Natural killer cell (primary cell): ENCODE data around the gene MRPS14. TPM values are rescaled to one million over a fixed set of nuclear protein-coding genes. Genes with fewer than 3 reads are reported as not detected.

Experiments
- ATAC-seq, 3 donors: fragments of 150-1000 bp in 2 of 3; fragments of 200-7000 bp in 1 of 3; cut with Tn5 transposase; 1 replicate in 1 of 3; 2 replicates in 2 of 3; pipeline ENCODE4 v1.10.0; 2021; ENCODE audit warnings: mild to moderate bottlenecking in 2 of 3, moderate library complexity in 2 of 3
- DNase-seq, 2 donors: peaks; one replicate each; pipeline versions ENCODE4 v3.0.0 to v3.0.0-alpha.2; 2013 to 2021; ENCODE audit warnings: mixed read lengths in 1 of 2
- H3K27ac ChIP-seq: one replicate; pipeline ENCODE4 v1.5.1; 2013; ENCODE audit warnings: mild to moderate bottlenecking, low read length
- H3K27me3 ChIP-seq: one replicate; pipeline ENCODE4 v1.6.1; 2013; ENCODE audit warnings: low read length; ENCODE audit not compliant: control insufficient read depth, insufficient read depth
- H3K36me3 ChIP-seq: one replicate; pipeline ENCODE4 v1.6.1; 2013; ENCODE audit warnings: low read length; ENCODE audit not compliant: control insufficient read depth, insufficient read depth
- H3K4me1 ChIP-seq: one replicate; pipeline ENCODE4 v1.6.1; 2013; ENCODE audit warnings: low read length; ENCODE audit not compliant: control insufficient read depth, insufficient read depth
- H3K4me3 ChIP-seq: one replicate; pipeline ENCODE4 v1.5.1; 2013; ENCODE audit warnings: low read length
- H3K9me3 ChIP-seq: one replicate; pipeline ENCODE4 v1.6.1; 2013; ENCODE audit warnings: low read length; ENCODE audit not compliant: control insufficient read depth, insufficient read depth
- H3K27ac Mint-ChIP-seq, 2 donors: one replicate each; pipeline ENCODE4 v1.8.0; 2022; ENCODE audit warnings: mild to moderate bottlenecking in 2 of 2, mixed read lengths in 2 of 2, moderate library complexity in 1 of 2
- H3K27me3 Mint-ChIP-seq, 2 donors: one replicate each; pipeline ENCODE4 v1.8.0; 2022; ENCODE audit warnings: low read depth in 2 of 2, mixed read lengths in 2 of 2
- H3K36me3 Mint-ChIP-seq: one replicate; pipeline ENCODE4 v1.8.0; 2022; ENCODE audit warnings: mixed read lengths
- H3K4me1 Mint-ChIP-seq, 2 donors: one replicate each; pipeline ENCODE4 v1.8.0; 2022; ENCODE audit warnings: mixed read lengths in 2 of 2
- H3K4me3 Mint-ChIP-seq: one replicate; pipeline ENCODE4 v1.8.0; 2022; ENCODE audit warnings: mild to moderate bottlenecking, moderate library complexity, mixed read lengths
- H3K9me3 Mint-ChIP-seq, 2 donors: one replicate each; pipeline ENCODE4 v1.8.0; 2022; ENCODE audit warnings: mixed read lengths in 2 of 2
- WGBS: methylation state at CpG from one replicate; pipeline ENCODE4 v1.1.7; 2013; ENCODE audit warnings: missing lambda C conversion rate; ENCODE audit not compliant: insufficient coverage; 5-methylcytosine and 5-hydroxymethylcytosine counted together
- intact Hi-C: fragments of 100-400 bp; cut with micrococcal nuclease; formaldehyde crosslinking; loops from one replicate; pipeline ENCODE4 v1.14.2; 2022
- total RNA-seq, 4 donors: library from RNA; stranded (reverse); fragments of 120-200 nt in 1 of 4; gene quantifications; one replicate each; pipeline versions ENCODE4 v1.2.3 to v1.2.4, GENCODE V29; 2013 to 2022
- TF ChIP-seq, protein P1 (sequence below): fragments of 200-600 bp; IDR thresholded peaks from one replicate; pipeline ENCODE4 v1.8.0; 2022; ENCODE audit warnings: antibody characterized with exemption

The MRPS14 gene
- total RNA-seq, 3 donors from 2014 or later (not counting 1 experiment from before 2014, with no cell fraction given) = 11.5 to 13.2 (median 12.0) TPM

DNA sequence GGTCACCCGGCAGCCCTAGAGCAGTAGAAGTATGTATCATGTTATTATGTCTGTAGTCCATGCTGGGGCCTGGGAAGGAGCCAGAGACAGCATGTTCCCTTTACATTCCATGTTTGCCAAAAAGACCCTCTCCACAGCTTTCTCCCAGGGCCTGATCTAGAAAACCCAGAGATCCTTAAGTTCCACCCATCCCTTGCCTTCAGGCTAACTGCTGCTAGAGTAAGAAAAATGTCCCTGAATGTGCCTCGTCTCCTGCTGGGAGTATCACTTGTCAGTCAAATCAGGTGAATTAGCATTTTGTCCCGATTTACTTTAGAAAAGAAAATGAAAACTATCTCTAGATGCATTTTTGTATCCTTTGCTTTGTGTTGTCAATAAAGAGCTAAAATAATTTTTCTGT is 13.3 kb upstream of the MRPS14 start:
- WGBS = 87% methylated on average over 3 of the region's 3 CpGs
- Mint-ChIP-seq H3K36me3 (no peaks in the 10 kb centered on the region), H3K4me3 (no peak overlapping the region), H3K4me1 (no peaks in the 10 kb centered on the region), H3K27ac (no peak overlapping the region), H3K9me3 (no peaks in the 10 kb centered on the region), H3K27me3 (peaks cover 4 to 31% of the 10 kb centered on the region in 2 donors)
- intact Hi-C loops = no loop called here
- Histone ChIP-seq H3K4me1 (no peaks in the 10 kb centered on the region), H3K27me3 (no peaks in the 10 kb centered on the region), H3K9me3 (no peaks in the 10 kb centered on the region), H3K36me3 (no peaks in the 10 kb centered on the region), H3K4me3 (no peak overlapping the region), H3K27ac (no peak overlapping the region)
- ATAC-seq (no peak), DNase-seq (no peak)
- TF ChIP-seq, protein P1, sequence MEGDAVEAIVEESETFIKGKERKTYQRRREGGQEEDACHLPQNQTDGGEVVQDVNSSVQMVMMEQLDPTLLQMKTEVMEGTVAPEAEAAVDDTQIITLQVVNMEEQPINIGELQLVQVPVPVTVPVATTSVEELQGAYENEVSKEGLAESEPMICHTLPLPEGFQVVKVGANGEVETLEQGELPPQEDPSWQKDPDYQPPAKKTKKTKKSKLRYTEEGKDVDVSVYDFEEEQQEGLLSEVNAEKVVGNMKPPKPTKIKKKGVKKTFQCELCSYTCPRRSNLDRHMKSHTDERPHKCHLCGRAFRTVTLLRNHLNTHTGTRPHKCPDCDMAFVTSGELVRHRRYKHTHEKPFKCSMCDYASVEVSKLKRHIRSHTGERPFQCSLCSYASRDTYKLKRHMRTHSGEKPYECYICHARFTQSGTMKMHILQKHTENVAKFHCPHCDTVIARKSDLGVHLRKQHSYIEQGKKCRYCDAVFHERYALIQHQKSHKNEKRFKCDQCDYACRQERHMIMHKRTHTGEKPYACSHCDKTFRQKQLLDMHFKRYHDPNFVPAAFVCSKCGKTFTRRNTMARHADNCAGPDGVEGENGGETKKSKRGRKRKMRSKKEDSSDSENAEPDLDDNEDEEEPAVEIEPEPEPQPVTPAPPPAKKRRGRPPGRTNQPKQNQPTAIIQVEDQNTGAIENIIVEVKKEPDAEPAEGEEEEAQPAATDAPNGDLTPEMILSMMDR = no peak

DNA sequence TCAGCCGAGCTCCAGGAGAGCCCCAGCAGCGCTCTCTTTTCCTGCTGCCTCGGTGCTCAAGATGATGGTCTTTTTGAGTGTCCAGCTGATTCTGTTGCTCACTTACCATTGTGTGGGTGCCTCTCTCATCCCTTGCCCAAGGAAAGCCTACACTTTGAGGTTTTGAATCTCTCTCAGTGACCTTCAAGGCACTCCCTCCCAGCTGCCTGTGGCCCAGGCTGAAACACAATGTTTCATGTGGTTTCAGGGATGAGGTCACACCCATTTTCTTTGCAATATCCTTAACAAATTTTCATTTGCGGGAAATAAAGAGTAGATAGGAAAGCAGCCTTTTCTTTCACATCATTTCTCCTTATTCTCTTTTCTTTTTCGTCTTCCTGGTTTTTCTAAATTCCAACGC is 12.6 kb upstream of the MRPS14 start:
- Mint-ChIP-seq H3K27ac (no peak overlapping the region), H3K4me1 (no peaks in the 10 kb centered on the region), H3K9me3 (no peaks in the 10 kb centered on the region), H3K4me3 (no peak overlapping the region), H3K36me3 (no peaks in the 10 kb centered on the region), H3K27me3 (peaks cover 2 to 31% of the 10 kb centered on the region in 2 donors)
- no peaks in the 10 kb centered on the region for H3K9me3 ChIP-seq
- TF ChIP-seq, protein P1 = no peak
- no peaks in the 10 kb centered on the region for H3K27me3 ChIP-seq
- intact Hi-C loops = no loop called here
- no peak for DNase-seq
- 88% methylated on average over 3 of the region's 6 CpGs for WGBS
- no peak for ATAC-seq
- no peaks in the 10 kb centered on the region for H3K4me1 ChIP-seq
- H3K27ac ChIP-seq = no peak overlapping the region
- H3K36me3 ChIP-seq = no peaks in the 10 kb centered on the region
- H3K4me3 ChIP-seq = no peak overlapping the region

DNA sequence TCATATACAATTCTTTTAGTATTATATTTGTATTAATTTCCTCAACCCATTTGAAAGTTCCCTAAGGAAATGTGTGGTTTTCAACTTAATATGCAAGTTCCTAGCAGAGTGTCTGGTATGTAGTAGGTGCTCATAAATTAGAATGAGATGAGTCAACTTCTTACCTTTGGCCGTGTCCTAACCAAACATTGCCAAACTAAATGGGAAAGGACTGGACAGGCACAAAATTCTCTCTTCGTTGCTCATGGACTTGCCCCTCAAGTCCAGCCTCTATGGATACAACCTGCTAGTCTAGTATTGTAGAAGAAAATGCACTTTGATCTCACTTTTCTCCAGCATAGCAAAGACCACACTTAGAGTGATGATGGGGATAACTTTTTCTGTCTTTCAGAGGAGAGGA is 11.6 kb upstream of the MRPS14 start:
- TF ChIP-seq, protein P1 = no peak
- intact Hi-C loops = no loop called here
- no peak overlapping the region for H3K4me3 Mint-ChIP-seq
- Histone ChIP-seq H3K36me3 (no peaks in the 10 kb centered on the region), H3K27ac (no peak overlapping the region), H3K4me1 (peaks cover 2% of the 10 kb centered on the region), H3K9me3 (no peaks in the 10 kb centered on the region), H3K27me3 (no peaks in the 10 kb centered on the region), H3K4me3 (no peak overlapping the region)
- H3K4me1 Mint-ChIP-seq = peaks cover 0 to 2% of the 10 kb centered on the region in 2 donors
- no peaks in the 10 kb centered on the region for H3K9me3 Mint-ChIP-seq
- H3K36me3 Mint-ChIP-seq = no peaks in the 10 kb centered on the region
- DNase-seq (no peak), ATAC-seq (no peak)
- H3K27ac Mint-ChIP-seq = no peak overlapping the region
- H3K27me3 Mint-ChIP-seq = peaks cover 0 to 26% of the 10 kb centered on the region in 2 donors
- WGBS = 75% methylated on average over 2 of the region's 2 CpGs

DNA sequence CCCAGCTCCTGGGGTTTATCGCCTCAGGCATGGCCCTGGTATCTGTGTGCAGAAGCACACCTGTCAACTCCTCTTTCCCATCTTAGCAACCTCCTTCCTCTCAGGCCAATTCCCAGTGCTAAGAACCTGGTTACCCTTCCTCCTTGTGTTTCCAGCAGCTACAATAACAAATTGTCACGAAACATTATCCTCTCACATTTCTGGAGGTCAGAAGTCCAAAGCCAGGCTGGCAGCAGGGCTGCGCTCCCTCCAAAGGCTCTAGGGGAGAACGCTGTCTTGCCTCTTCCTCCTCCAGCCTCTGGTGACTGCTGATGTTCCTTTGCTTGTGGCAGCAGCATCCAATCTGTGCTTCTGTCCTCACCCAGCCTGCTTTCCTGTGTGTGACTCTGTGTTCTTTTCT is 10.7 kb upstream of the MRPS14 start:
- peaks cover 6 to 9% of the 10 kb centered on the region in 2 donors for H3K4me1 Mint-ChIP-seq
- Histone ChIP-seq H3K27me3 (no peaks in the 10 kb centered on the region), H3K36me3 (no peaks in the 10 kb centered on the region), H3K4me1 (peaks cover 8% of the 10 kb centered on the region), H3K4me3 (no peak overlapping the region), H3K27ac (no peak overlapping the region), H3K9me3 (no peaks in the 10 kb centered on the region)
- intact Hi-C loops = no loop called here
- H3K36me3 Mint-ChIP-seq = no peaks in the 10 kb centered on the region
- H3K27ac Mint-ChIP-seq = no peak overlapping the region
- no peak overlapping the region for H3K4me3 Mint-ChIP-seq
- DNase-seq (no peak), ATAC-seq (no peak)
- H3K9me3 Mint-ChIP-seq = no peaks in the 10 kb centered on the region
- 90% methylated on average over 4 of the region's 4 CpGs for WGBS
- TF ChIP-seq, protein P1 = no peak
- peaks cover 0 to 18% of the 10 kb centered on the region in 2 donors for H3K27me3 Mint-ChIP-seq
